Lower leg skin (tissue), 4 donors: ENCODE measurements around the gene KERA. TPM values are rescaled to one million over a fixed set of nuclear protein-coding genes. Genes with fewer than 3 reads are reported as not detected.

Experiments used
- DNase-seq, 2 donors: peaks; one replicate each; pipeline ENCODE4 v3.0.0-alpha.2; 2019; ENCODE audit warnings: low spot score in 2 of 2
- H3K4me3 ChIP-seq: fragments of 200-600 bp; sonication (generic); 2 replicates; pipeline ENCODE4 v1.5.1; 2017; ENCODE audit warnings: mild to moderate bottlenecking, low read depth; ENCODE audit not compliant: poor library complexity, severe bottlenecking
- CTCF ChIP-seq, 3 donors: fragments of 450-650 bp; IDR thresholded peaks; one replicate each; pipeline ENCODE4 v1.5.1; 2016; ENCODE audit warnings: antibody characterized with exemption in 3 of 3, mild to moderate bottlenecking in 3 of 3, moderate library complexity in 2 of 3
- POLR2A ChIP-seq, 2 donors: fragments of 450-650 bp; IDR thresholded peaks; one replicate each; pipeline ENCODE4 v1.6.1; 2016 to 2017; ENCODE audit warnings: antibody characterized with exemption in 2 of 2, mild to moderate bottlenecking in 1 of 2, moderate library complexity in 1 of 2
- WGBS, 2 donors: methylation state at CpG; one replicate each; pipeline ENCODE4 v1.1.5; 2018; 5-methylcytosine and 5-hydroxymethylcytosine counted together
- intact Hi-C: fragments of 100-400 bp; cut with DNase I; formaldehyde crosslinking; loops from one replicate; pipeline ENCODE4 v1.15.0; 2023; ENCODE audit warnings: low total_unique reads
- total RNA-seq, 4 donors: library from RNA; depleted of rRNA; stranded (reverse); fragments of >200 nt; gene quantifications; one replicate each; pipeline ENCODE4 v1.1.0, GENCODE V29; 2016

KERA gene
- total RNA-seq, 4 donors from 2014 or later = not detected

GRCh38 chr12:91040096-91040755, 17.6 kb downstream of the KERA start:
- DNase-seq = no peak
- H3K4me3 ChIP-seq = no peak overlapping the region
- TF ChIP-seq POLR2A (IDR thresholded peaks at IDR 0.05) (no peak), CTCF (IDR thresholded peaks at IDR 0.05) (no peak)
- 29 to 31% methylated on average over 1 of the region's 1 CpG for WGBS, 2 donors
- intact Hi-C loops = no loop called here

- intact Hi-C loops = no loop called here
- no peak overlapping the region for H3K4me3 ChIP-seq
- TF ChIP-seq CTCF (IDR thresholded peaks at IDR 0.05) = no peak
- DNase-seq = no peak
Observed at GRCh38 chr12:91037276-91037675, 20.5 kb downstream of the KERA start.

- DNase-seq = no peak
- no peak for TF ChIP-seq CTCF (IDR thresholded peaks at IDR 0.05)
- WGBS, 2 donors = 78 to 91% methylated on average over 2 of the region's 2 CpGs
- intact Hi-C loops = no loop called here
- no peak overlapping the region for H3K4me3 ChIP-seq
Observed at GRCh38 chr12:91033251-91033650, 24.6 kb downstream of the KERA start.

GRCh38 chr12:91023326-91024004, 34.4 kb downstream of the KERA start:
- DNase-seq = no peak
- no peak overlapping the region for H3K4me3 ChIP-seq
- intact Hi-C loops = no loop called here
- WGBS, 2 donors = 86 to 91% methylated on average over 1 of the region's 1 CpG
- TF ChIP-seq POLR2A (IDR thresholded peaks at IDR 0.05) = no peak
- TF ChIP-seq CTCF (IDR thresholded peaks at IDR 0.05) = no peak

- intact Hi-C loops = no loop called here
- DNase-seq = no peak
- TF ChIP-seq POLR2A (IDR thresholded peaks at IDR 0.05) (no peak), CTCF (IDR thresholded peaks at IDR 0.05) (no peak)
- 81 to 85% methylated on average over 2 of the region's 2 CpGs for WGBS, 2 donors
- H3K4me3 ChIP-seq = no peak overlapping the region
Observed at GRCh38 chr12:91021076-91021475, 36.7 kb downstream of the KERA start.

GRCh38 chr12:91019455-91019854, 38.4 kb downstream of the KERA start:
- no peak for DNase-seq
- H3K4me3 ChIP-seq = no peak overlapping the region
- no peak for TF ChIP-seq CTCF (IDR thresholded peaks at IDR 0.05)
- no peak for TF ChIP-seq POLR2A (IDR thresholded peaks at IDR 0.05)
- WGBS, 2 donors = 94 to 95% methylated on average over 4 of the region's 4 CpGs
- intact Hi-C loops = no loop called here
